ENCODE data around the gene RAN. TPM values are rescaled to one million over a fixed set of nuclear protein-coding genes. Genes with fewer than 3 reads are reported as not detected.

Gene RAN
- total RNA-seq, 1 experiment from 2014 or later, result 1,193 TPM

- no peaks in the 10 kb centered on the region for H3K9me3 ChIP-seq (ENCODE audit: control insufficient read depth, insufficient read depth, low read depth, low read length)
- no peak overlapping the region for H3K27ac ChIP-seq (ENCODE audit: low read length)
- in situ Hi-C loops (cut with HindIII; ENCODE audit: low pct_unique_long_range_greater_than_20kb, low sequenced_read_pairs), result no loop called here
- BruUV-seq (replicated peaks), result no TSS peak
- POLR2A ChIA-PET, result no interaction called here
- peak; percentile 56 for ATAC-seq
- TF ChIP-seq POLR2AphosphoS5 (IDR thresholded peaks at IDR 0.05; ENCODE audit: low read depth, low read length) (no peak), SIN3A (IDR thresholded peaks at IDR 0.05; ENCODE audit: borderline replicate concordance, insufficient read depth, low read depth, low read length) (no peak)
- DNase-seq (ENCODE audit: low read depth, low spot score), result no peak
- H3K4me1 ChIP-seq (ENCODE audit: control insufficient read depth, insufficient read depth, low read length), result peaks cover 29% of the 10 kb centered on the region
- H3K36me3 ChIP-seq (ENCODE audit: control insufficient read depth, insufficient read depth, low read length), result peaks cover 23% of the 10 kb centered on the region
- H3K27me3 ChIP-seq (ENCODE audit: control insufficient read depth, insufficient read depth, low read length), result no peaks in the 10 kb centered on the region
- intact Hi-C loops (cut with micrococcal nuclease; ENCODE audit: unreplicated experiment), result no loop called here
- CTCF ChIA-PET, result no interaction called here
- no peak overlapping the region for H3K4me3 ChIP-seq (ENCODE audit: low read depth in 2 of 2, low read length in 2 of 2)
Measured at GRCh38 chr12:130879212-130879686, 7.4 kb downstream of the RAN start.

GRCh38 chr12:130879781-130880389 is 8.0 kb downstream of the RAN start:
- ChIA-PET CTCF (no interaction called here), POLR2A (no interaction called here)
- TF ChIP-seq CTCF (IDR thresholded peaks at IDR 0.05), result no peak
- ATAC-seq (peak; percentile 11; the same call in 1 of the 2 replicates), DNase-seq (ENCODE audit: low read depth, low spot score) (no peak)
- no peaks in the 10 kb centered on the region for H3K27me3 ChIP-seq (ENCODE audit: control insufficient read depth, insufficient read depth, low read length)
- intact Hi-C loops (cut with micrococcal nuclease; ENCODE audit: unreplicated experiment) (no loop called here), in situ Hi-C loops (cut with HindIII; ENCODE audit: low pct_unique_long_range_greater_than_20kb, low sequenced_read_pairs) (no loop called here)
- H3K4me1 ChIP-seq (ENCODE audit: control insufficient read depth, insufficient read depth, low read length), result peaks cover 23% of the 10 kb centered on the region
- BruUV-seq (replicated peaks), result no TSS peak
- no peak overlapping the region for H3K27ac ChIP-seq (ENCODE audit: low read length)
- no peak overlapping the region for H3K4me3 ChIP-seq (ENCODE audit: low read depth in 2 of 2, low read length in 2 of 2)
- H3K9me3 ChIP-seq (ENCODE audit: control insufficient read depth, insufficient read depth, low read depth, low read length), result no peaks in the 10 kb centered on the region
- peaks cover 17% of the 10 kb centered on the region for H3K36me3 ChIP-seq (ENCODE audit: control insufficient read depth, insufficient read depth, low read length)

GRCh38 chr12:130880411-130880885 is 8.6 kb downstream of the RAN start:
- peaks cover 17% of the 10 kb centered on the region for H3K36me3 ChIP-seq (ENCODE audit: control insufficient read depth, insufficient read depth, low read length)
- in situ Hi-C loops (cut with HindIII; ENCODE audit: low pct_unique_long_range_greater_than_20kb, low sequenced_read_pairs) (no loop called here), intact Hi-C loops (cut with micrococcal nuclease; ENCODE audit: unreplicated experiment) (no loop called here)
- BruUV-seq (replicated peaks), result no TSS peak
- no peaks in the 10 kb centered on the region for H3K27me3 ChIP-seq (ENCODE audit: control insufficient read depth, insufficient read depth, low read length)
- H3K4me1 ChIP-seq (ENCODE audit: control insufficient read depth, insufficient read depth, low read length), result peaks cover 22% of the 10 kb centered on the region
- DNase-seq (ENCODE audit: low read depth, low spot score), result no peak
- TF ChIP-seq TCF7L2 (IDR thresholded peaks at IDR 0.05; ENCODE audit: low read depth, low read length) (no peak), REST (IDR thresholded peaks at IDR 0.05; ENCODE audit: insufficient read depth in 1 of 2, low read depth in 2 of 2, low read length in 1 of 2) (no peak), SIN3A (IDR thresholded peaks at IDR 0.05; ENCODE audit: borderline replicate concordance, insufficient read depth, low read depth, low read length) (no peak), CTCF (IDR thresholded peaks at IDR 0.05) (no peak), POLR2AphosphoS5 (IDR thresholded peaks at IDR 0.05; ENCODE audit: low read depth, low read length) (no peak)
- CTCF ChIA-PET, result no interaction called here
- POLR2A ChIA-PET, result no interaction called here
- no peak overlapping the region for H3K27ac ChIP-seq (ENCODE audit: low read length)
- no peaks in the 10 kb centered on the region for H3K9me3 ChIP-seq (ENCODE audit: control insufficient read depth, insufficient read depth, low read depth, low read length)
- peak overlapping the region in 1 of 2 experiments; percentile 25; a peak in 1 of 4 replicates for H3K4me3 ChIP-seq (ENCODE audit: low read depth in 2 of 2, low read length in 2 of 2)
- no peak for ATAC-seq
